ENCODE data around the gene GSK3B. TPM values are rescaled to one million over a fixed set of nuclear protein-coding genes. Genes with fewer than 3 reads are reported as not detected.

The GSK3B gene
- polyA plus RNA-seq, 4 donors = 13.5 to 32.2 (median 21.2) TPM

DNA sequence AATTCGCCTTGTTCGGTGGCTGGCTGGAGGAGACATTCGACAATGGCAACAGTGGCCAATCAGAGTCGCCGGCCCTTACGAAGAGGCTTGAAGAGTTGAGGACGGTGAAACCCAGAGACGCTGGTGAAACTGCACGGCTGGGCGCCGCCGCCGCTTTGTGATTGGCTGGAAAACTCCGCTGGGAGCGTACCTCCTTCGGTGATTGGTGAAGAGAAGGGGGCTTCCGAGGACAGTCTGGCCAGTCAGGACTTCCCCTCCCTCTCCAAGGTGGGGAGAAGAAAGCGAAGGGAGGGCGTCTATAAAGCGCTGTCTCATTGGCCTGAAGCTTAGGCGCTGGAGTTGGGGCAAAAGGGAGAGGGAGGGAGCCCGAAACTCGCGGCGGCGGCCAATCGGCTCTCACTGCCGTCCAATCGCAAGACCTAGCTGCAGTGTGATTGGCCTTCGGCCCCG is 554 bp upstream of the GSK3B start:
- peaks cover 0 to 6% (median 0%) of the 10 kb centered on the region in 3 donors for H3K36me3 ChIP-seq (ENCODE audit: control insufficient read depth in 3 of 3, insufficient read depth in 2 of 3, low read depth in 1 of 3, low read length in 3 of 3)
- no peak for FAIRE-seq
- peak overlapping the region; percentile 71 to 90 (median 87) for H3K4me3 ChIP-seq (ENCODE audit: low read depth in 1 of 3, low read length in 3 of 3)
- peak overlapping the region; percentile 100 for H3K27ac ChIP-seq (ENCODE audit: low read depth in 1 of 3, low read length in 2 of 3)
- H3K4me1 ChIP-seq (ENCODE audit: control insufficient read depth in 3 of 3, insufficient read depth in 2 of 3, low read depth in 1 of 3, low read length in 2 of 3) = peaks cover 0 to 4% (median 4%) of the 10 kb centered on the region in 3 donors
- H3K27me3 ChIP-seq (ENCODE audit: control insufficient read depth in 3 of 3, insufficient read depth in 3 of 3, low read length in 3 of 3) = no peaks in the 10 kb centered on the region
- DNase-seq = peak; percentile 100
- H3K9me3 ChIP-seq (ENCODE audit: control insufficient read depth in 2 of 2, insufficient read depth in 1 of 2, low read depth in 1 of 2, low read length in 1 of 2) = no peaks in the 10 kb centered on the region
- 0% methylated on average over 27 to 31 of the region's 31 CpGs for WGBS, 3 donors

DNA sequence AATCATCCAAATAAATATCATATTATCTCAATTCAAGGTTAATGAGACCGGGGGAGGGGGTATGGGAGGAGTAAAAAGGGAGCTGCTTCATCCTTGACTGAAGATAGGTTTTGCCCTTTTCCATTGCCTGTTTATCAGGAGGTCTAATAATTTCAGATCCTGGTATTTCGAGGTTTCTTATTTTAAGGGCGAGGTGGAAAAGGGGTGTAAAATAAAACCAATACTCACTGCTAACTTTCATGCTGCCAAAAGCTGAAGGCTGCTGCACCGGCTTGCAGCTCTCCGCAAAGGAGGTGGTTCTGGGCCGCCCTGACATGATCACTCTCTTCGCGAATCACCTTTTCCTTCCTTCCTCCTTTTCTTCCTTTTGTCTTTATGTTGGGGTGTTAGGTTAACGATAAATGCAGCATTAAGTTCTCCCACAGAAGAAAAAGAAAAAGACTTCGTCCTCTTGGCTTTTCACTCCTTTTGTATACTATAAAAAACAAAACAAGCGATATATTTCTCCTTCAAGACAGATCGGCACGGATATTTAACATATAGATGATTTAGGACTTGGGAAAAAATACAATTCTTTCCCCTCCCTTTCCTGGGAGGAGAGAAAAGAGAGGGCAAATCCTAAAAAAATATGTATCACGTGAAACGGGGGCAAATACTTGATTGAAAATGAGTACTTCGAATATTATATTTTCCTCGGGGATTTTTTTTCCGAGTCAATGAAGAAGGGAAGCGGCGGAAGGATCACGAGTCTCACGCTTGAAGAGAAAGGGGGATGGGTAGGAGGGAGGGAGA is 932 bp downstream of the GSK3B start:
- Histone ChIP-seq H3K27ac (ENCODE audit: low read depth in 1 of 3, low read length in 2 of 3) (peak overlapping the region; percentile 91 to 100 (median 99)), H3K4me1 (ENCODE audit: control insufficient read depth in 3 of 3, insufficient read depth in 2 of 3, low read depth in 1 of 3, low read length in 2 of 3) (peaks cover 3 to 4% (median 4%) of the 10 kb centered on the region in 3 donors), H3K27me3 (ENCODE audit: control insufficient read depth in 3 of 3, insufficient read depth in 3 of 3, low read length in 3 of 3) (no peaks in the 10 kb centered on the region), H3K4me3 (ENCODE audit: low read depth in 1 of 3, low read length in 3 of 3) (peak overlapping the region; percentile 73 to 98 (median 87)), H3K36me3 (ENCODE audit: control insufficient read depth in 3 of 3, insufficient read depth in 2 of 3, low read depth in 1 of 3, low read length in 3 of 3) (peaks cover 0 to 2% (median 0%) of the 10 kb centered on the region in 3 donors), H3K9me3 (ENCODE audit: control insufficient read depth in 2 of 2, insufficient read depth in 1 of 2, low read depth in 1 of 2, low read length in 1 of 2) (no peaks in the 10 kb centered on the region)
- FAIRE-seq = no peak
- WGBS, 3 donors = 0 to 1% (median 1%) methylated on average over 22 of the region's 22 CpGs
- DNase-seq = peak in 1 of 2 donors; percentile 79

DNA sequence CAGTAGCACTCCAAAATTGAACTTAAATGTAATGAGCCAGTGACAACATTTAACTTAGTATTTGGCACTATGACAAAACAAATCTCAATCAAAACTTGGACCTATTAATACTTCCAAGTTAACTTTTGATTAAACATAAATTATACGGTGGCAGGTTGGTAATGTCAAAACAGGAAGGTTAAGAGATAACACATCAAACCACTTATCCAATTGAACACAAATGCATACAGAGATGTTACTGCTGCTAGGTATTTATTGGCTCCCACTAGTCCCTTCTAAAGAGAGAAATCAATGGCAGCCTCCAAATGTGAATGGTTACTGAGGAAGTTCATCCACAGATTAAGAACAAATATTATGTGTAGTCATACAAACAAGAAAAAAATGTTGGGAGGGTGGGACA is 1.8 kb downstream of the GSK3B start:
- Histone ChIP-seq H3K9me3 (ENCODE audit: control insufficient read depth in 2 of 2, insufficient read depth in 1 of 2, low read depth in 1 of 2, low read length in 1 of 2) (no peaks in the 10 kb centered on the region), H3K4me1 (ENCODE audit: control insufficient read depth in 3 of 3, insufficient read depth in 2 of 3, low read depth in 1 of 3, low read length in 2 of 3) (peaks cover 3 to 4% (median 4%) of the 10 kb centered on the region in 3 donors), H3K27me3 (ENCODE audit: control insufficient read depth in 3 of 3, insufficient read depth in 3 of 3, low read length in 3 of 3) (no peaks in the 10 kb centered on the region), H3K27ac (ENCODE audit: low read depth in 1 of 3, low read length in 2 of 3) (no peak overlapping the region), H3K36me3 (ENCODE audit: control insufficient read depth in 3 of 3, insufficient read depth in 2 of 3, low read depth in 1 of 3, low read length in 3 of 3) (no peaks in the 10 kb centered on the region), H3K4me3 (ENCODE audit: low read depth in 1 of 3, low read length in 3 of 3) (peak overlapping the region; percentile 73 to 98 (median 87))
- DNase-seq = no peak
- WGBS, 3 donors = 0 to 3% (median 0%) methylated on average over 1 of the region's 1 CpG
- no peak for FAIRE-seq

DNA sequence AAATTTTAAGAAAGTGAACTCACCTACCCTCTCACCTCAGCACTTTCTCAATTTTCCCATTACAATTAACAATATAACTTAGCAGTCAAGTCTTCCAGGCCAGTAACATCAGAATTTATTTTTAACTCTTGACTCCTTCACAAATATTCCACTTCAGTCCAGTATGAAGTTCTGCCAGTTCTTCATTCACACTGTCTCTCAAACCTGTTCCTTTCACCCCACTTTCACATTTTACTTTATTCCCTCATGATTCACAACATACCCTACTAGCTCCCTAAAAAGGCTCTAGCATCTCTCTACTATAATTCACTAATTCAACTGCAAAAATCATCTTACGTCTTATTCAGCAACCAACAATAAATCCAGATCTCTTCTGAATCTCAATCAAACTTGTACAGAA is 3.8 kb downstream of the GSK3B start:
- peaks cover 0 to 4% (median 3%) of the 10 kb centered on the region in 3 donors for H3K4me1 ChIP-seq (ENCODE audit: control insufficient read depth in 3 of 3, insufficient read depth in 2 of 3, low read depth in 1 of 3, low read length in 2 of 3)
- no peaks in the 10 kb centered on the region for H3K9me3 ChIP-seq (ENCODE audit: control insufficient read depth in 2 of 2, insufficient read depth in 1 of 2, low read depth in 1 of 2, low read length in 1 of 2)
- no peak for DNase-seq
- no peak for FAIRE-seq
- H3K36me3 ChIP-seq (ENCODE audit: control insufficient read depth in 3 of 3, insufficient read depth in 2 of 3, low read depth in 1 of 3, low read length in 3 of 3) = peaks cover 0 to 3% (median 0%) of the 10 kb centered on the region in 3 donors
- H3K27ac ChIP-seq (ENCODE audit: low read depth in 1 of 3, low read length in 2 of 3) = no peak overlapping the region
- WGBS, 3 donors = 27 to 59% (median 36%) methylated on average over 1 of the region's 1 CpG
- peak overlapping the region in 2 of 3 donors; percentile 2 to 48 for H3K4me3 ChIP-seq (ENCODE audit: low read depth in 1 of 3, low read length in 3 of 3)
- no peaks in the 10 kb centered on the region for H3K27me3 ChIP-seq (ENCODE audit: control insufficient read depth in 3 of 3, insufficient read depth in 3 of 3, low read length in 3 of 3)

DNA sequence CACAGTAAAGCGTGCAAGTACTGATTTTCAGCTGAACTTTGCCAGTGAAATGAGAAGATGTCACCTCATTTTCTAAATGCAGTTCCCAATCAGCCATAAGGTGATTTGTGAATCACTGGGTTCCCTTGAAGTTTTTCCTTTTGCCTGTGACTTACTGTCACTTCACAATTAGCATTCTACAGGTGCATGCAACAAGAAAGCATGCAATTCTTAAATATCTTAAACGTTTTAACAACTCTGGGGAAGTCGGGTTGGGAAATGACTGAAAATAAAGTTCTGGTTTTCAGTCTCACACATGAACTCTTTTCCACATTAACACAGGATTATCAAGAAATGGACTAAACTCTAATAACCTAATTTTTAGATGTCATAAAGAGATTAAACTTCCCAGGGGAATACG is 5.2 kb downstream of the GSK3B start:
- Histone ChIP-seq H3K27ac (ENCODE audit: low read depth in 1 of 3, low read length in 2 of 3) (no peak overlapping the region), H3K4me1 (ENCODE audit: control insufficient read depth in 3 of 3, insufficient read depth in 2 of 3, low read depth in 1 of 3, low read length in 2 of 3) (peaks cover 0 to 4% (median 3%) of the 10 kb centered on the region in 3 donors), H3K27me3 (ENCODE audit: control insufficient read depth in 3 of 3, insufficient read depth in 3 of 3, low read length in 3 of 3) (no peaks in the 10 kb centered on the region), H3K4me3 (ENCODE audit: low read depth in 1 of 3, low read length in 3 of 3) (no peak overlapping the region), H3K36me3 (ENCODE audit: control insufficient read depth in 3 of 3, insufficient read depth in 2 of 3, low read depth in 1 of 3, low read length in 3 of 3) (peaks cover 0 to 3% (median 0%) of the 10 kb centered on the region in 3 donors), H3K9me3 (ENCODE audit: control insufficient read depth in 2 of 2, insufficient read depth in 1 of 2, low read depth in 1 of 2, low read length in 1 of 2) (no peaks in the 10 kb centered on the region)
- WGBS, 3 donors = 47 to 55% (median 51%) methylated on average over 4 of the region's 4 CpGs
- DNase-seq = no peak
- no peak for FAIRE-seq

DNA sequence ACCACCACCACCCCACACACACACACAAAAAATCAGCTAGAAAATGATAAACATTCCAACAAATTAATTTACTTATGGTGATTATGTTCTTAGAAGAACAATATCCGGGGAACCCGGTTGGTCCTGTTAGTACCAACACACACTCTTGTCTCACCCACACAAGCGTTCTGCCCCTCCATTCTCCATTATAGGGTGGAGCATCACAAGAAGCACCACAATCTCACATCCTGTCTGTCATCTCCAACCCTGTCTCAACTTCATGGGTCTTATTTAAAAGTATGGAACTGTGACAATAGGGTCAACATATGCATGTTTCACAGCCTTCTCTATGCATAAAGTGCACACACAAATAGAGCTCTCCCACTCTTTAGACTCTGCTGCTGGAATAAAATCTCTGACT is 5.6 kb downstream of the GSK3B start:
- Histone ChIP-seq H3K4me1 (ENCODE audit: control insufficient read depth in 3 of 3, insufficient read depth in 2 of 3, low read depth in 1 of 3, low read length in 2 of 3) (peaks cover 0 to 4% (median 3%) of the 10 kb centered on the region in 3 donors), H3K36me3 (ENCODE audit: control insufficient read depth in 3 of 3, insufficient read depth in 2 of 3, low read depth in 1 of 3, low read length in 3 of 3) (peaks cover 0 to 3% (median 0%) of the 10 kb centered on the region in 3 donors), H3K9me3 (ENCODE audit: control insufficient read depth in 2 of 2, insufficient read depth in 1 of 2, low read depth in 1 of 2, low read length in 1 of 2) (no peaks in the 10 kb centered on the region), H3K27me3 (ENCODE audit: control insufficient read depth in 3 of 3, insufficient read depth in 3 of 3, low read length in 3 of 3) (no peaks in the 10 kb centered on the region), H3K4me3 (ENCODE audit: low read depth in 1 of 3, low read length in 3 of 3) (no peak overlapping the region), H3K27ac (ENCODE audit: low read depth in 1 of 3, low read length in 2 of 3) (no peak overlapping the region)
- no peak for DNase-seq
- no peak for FAIRE-seq
- WGBS, 3 donors = 87 to 95% (median 88%) methylated on average over 3 of the region's 3 CpGs

DNA sequence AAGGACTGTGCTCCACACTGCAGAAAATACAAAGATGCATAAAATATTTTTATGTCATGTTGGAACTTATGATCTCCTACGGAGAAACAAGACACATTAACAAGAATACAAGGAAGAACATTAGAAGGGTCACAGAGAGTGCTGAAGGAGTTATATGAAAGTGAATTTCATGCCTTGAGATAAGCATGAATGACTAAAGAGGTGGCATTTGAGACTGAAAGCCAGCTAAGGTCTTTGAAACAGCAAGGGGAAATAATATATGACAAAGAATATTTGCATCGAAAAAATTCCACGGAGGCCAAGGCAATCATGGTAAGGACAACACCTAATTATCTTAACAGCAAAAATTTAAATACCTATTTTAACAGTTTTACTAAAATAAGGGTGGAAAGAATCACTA is 12.5 kb downstream of the GSK3B start:
- no peak overlapping the region for H3K27ac ChIP-seq (ENCODE audit: low read depth in 1 of 3, low read length in 2 of 3)
- WGBS, 3 donors = 83 to 90% (median 90%) methylated on average over 3 of the region's 3 CpGs
- no peak for FAIRE-seq
- H3K4me1 ChIP-seq (ENCODE audit: control insufficient read depth in 3 of 3, insufficient read depth in 2 of 3, low read depth in 1 of 3, low read length in 2 of 3) = peaks cover 0 to 6% (median 0%) of the 10 kb centered on the region in 3 donors
- no peak for DNase-seq
- no peak overlapping the region for H3K4me3 ChIP-seq (ENCODE audit: low read depth in 1 of 3, low read length in 3 of 3)
- H3K9me3 ChIP-seq (ENCODE audit: control insufficient read depth in 2 of 2, insufficient read depth in 1 of 2, low read depth in 1 of 2, low read length in 1 of 2) = no peaks in the 10 kb centered on the region
- H3K27me3 ChIP-seq (ENCODE audit: control insufficient read depth in 3 of 3, insufficient read depth in 3 of 3, low read length in 3 of 3) = no peaks in the 10 kb centered on the region
- H3K36me3 ChIP-seq (ENCODE audit: control insufficient read depth in 3 of 3, insufficient read depth in 2 of 3, low read depth in 1 of 3, low read length in 3 of 3) = no peaks in the 10 kb centered on the region

DNA sequence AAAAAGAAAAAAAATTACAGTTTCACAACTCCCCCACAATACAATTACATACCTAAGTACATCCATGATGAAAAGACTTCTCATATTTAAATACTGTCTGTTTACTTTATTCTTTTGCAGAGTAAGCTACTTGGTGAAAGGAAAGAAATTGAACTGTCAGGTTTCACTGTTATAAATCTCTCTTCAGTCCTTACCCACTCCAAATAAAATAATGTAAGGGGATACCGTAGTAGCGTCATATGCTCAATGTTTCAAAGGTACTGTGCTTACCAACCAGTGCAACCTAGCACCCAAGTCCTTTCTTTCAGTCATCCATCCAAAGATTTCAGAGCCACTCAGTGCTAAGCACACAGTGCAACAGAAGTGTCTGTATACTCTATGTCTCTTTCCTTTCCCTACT is 13.4 kb downstream of the GSK3B start:
- Histone ChIP-seq H3K4me1 (ENCODE audit: control insufficient read depth in 3 of 3, insufficient read depth in 2 of 3, low read depth in 1 of 3, low read length in 2 of 3) (peaks cover 0 to 2% (median 0%) of the 10 kb centered on the region in 3 donors), H3K9me3 (ENCODE audit: control insufficient read depth in 2 of 2, insufficient read depth in 1 of 2, low read depth in 1 of 2, low read length in 1 of 2) (no peaks in the 10 kb centered on the region), H3K4me3 (ENCODE audit: low read depth in 1 of 3, low read length in 3 of 3) (no peak overlapping the region), H3K27ac (ENCODE audit: low read depth in 1 of 3, low read length in 2 of 3) (no peak overlapping the region), H3K36me3 (ENCODE audit: control insufficient read depth in 3 of 3, insufficient read depth in 2 of 3, low read depth in 1 of 3, low read length in 3 of 3) (no peaks in the 10 kb centered on the region), H3K27me3 (ENCODE audit: control insufficient read depth in 3 of 3, insufficient read depth in 3 of 3, low read length in 3 of 3) (no peaks in the 10 kb centered on the region)
- no peak for DNase-seq
- WGBS, 3 donors = 88 to 98% (median 90%) methylated on average over 2 of the region's 2 CpGs
- no peak for FAIRE-seq

Data from small intestine (tissue), 7 donors.